HFF-Myc (cell line): Measurements from ENCODE around the gene IRX4.

Experiments used
- DNase-seq: peaks from one replicate; pipeline ENCODE4 v3.0.0-alpha.2; 2011; ENCODE audit warnings: low read depth; ENCODE audit errors: extremely low read depth
- H3K4me3 ChIP-seq: replicated peaks from 2 replicates; pipeline ENCODE4 v1.5.1; 2011; ENCODE audit warnings: low read depth, mild to moderate bottlenecking, control low read depth, low read length
- TF ChIP-seq, protein P1 (sequence below): IDR thresholded peaks from 2 replicates; pipeline ENCODE4 v1.5.1; 2012; ENCODE audit warnings: mild to moderate bottlenecking, low read depth, low read length, control low read depth; ENCODE audit errors: missing control alignments

IRX4 gene

DNA sequence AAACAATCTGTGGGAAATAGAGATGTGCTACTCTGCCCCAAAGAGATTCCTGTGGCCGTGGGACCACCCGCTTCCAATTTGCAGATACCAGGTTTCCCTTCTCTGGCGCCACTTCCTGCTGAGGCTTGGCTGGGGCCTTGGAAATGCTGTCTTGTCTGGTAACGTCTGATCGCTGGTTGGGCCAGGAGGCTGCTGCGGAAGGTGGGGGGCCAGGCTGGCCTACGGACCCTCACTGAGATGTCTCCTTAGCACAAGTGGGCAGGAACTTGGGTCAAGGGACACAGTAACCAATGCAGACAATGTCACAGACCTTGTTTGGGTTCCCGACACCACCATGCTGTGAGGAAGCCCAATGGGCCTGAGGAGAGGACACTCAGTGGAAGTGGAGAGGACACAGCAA is 31.7 kb upstream of the IRX4 start:
- TF ChIP-seq, protein P1, sequence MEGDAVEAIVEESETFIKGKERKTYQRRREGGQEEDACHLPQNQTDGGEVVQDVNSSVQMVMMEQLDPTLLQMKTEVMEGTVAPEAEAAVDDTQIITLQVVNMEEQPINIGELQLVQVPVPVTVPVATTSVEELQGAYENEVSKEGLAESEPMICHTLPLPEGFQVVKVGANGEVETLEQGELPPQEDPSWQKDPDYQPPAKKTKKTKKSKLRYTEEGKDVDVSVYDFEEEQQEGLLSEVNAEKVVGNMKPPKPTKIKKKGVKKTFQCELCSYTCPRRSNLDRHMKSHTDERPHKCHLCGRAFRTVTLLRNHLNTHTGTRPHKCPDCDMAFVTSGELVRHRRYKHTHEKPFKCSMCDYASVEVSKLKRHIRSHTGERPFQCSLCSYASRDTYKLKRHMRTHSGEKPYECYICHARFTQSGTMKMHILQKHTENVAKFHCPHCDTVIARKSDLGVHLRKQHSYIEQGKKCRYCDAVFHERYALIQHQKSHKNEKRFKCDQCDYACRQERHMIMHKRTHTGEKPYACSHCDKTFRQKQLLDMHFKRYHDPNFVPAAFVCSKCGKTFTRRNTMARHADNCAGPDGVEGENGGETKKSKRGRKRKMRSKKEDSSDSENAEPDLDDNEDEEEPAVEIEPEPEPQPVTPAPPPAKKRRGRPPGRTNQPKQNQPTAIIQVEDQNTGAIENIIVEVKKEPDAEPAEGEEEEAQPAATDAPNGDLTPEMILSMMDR: no peak
- no peak overlapping the region for H3K4me3 ChIP-seq

DNA sequence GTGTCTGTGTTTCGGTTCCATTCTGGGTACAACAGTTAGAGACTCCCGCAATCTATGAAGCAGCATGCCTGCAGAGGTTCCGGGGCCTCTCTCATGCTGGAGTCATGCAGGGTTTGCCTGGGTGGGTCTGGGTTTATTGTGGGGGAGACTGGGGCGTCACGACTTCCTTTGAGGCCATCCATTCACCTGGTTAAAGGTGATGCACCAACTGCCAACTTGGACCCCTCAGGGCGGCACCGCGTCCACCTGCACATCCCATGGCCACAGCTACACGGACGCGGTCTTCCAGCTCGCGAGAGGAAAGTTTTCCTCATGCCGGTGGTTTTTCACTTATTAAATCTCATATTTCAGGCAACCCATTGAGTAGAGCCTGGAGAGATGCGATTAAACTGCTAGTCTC is 30.9 kb upstream of the IRX4 start:
- no peak overlapping the region for H3K4me3 ChIP-seq
- DNase-seq: no peak
- TF ChIP-seq, protein P1: no peak

More for the DNA sequence above, 31.7 kb upstream of the IRX4 start:
- DNase-seq: no peak

DNA sequence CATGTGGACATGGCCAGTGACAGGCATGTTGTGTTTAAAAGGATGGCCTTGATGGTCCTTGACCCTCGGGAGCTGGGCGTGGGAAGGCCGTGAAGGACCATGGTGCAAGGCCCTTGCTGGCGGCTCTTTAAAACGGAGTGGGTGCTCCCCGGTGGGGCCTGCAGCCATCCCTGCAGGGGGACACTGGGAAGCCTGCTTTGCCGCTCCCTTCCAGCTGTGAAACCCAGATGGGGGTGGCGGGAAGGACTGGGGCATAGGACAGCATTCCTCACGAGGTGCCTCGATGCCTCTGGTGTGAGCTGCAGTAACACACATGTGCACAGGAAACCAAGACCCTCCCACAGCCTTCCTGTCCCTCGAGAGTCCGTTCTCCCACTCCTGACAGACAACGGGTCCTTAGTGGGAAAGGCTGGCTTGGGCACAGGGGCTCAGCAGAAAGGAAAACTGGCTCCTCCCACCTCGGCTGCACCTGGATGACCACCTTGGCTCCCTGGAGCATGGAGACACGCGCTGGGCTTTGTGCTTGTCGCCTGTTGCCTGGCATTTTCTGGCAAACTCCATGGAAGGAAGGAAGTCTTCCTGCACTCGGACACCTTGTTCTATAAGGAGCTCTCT is 30.3 kb upstream of the IRX4 start:
- DNase-seq: no peak
- TF ChIP-seq, protein P1: no peak
- H3K4me3 ChIP-seq: no peak overlapping the region

DNA sequence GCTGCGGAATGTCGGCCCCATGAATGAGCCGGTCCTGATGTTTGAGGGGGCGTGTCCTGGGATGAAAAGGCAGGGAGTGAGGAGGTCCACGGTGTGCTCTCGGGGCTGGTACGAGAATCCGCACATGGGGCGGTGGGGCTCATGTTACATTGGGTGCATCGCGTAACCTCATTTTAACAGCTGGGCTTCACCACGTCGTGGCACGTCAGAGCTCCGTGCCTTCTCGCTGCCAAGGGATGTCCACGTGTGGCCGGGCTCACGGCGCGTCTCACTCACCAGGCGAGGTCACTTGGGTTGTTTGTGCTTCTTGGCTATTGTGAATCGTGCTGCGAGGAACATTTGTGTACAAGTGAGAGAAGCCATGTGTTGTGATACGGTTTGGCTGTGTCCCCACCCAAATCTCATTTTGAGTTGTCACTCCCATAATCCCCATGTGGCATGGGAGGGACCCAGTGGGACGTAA is 29.1 kb upstream of the IRX4 start:
- DNase-seq: no peak
- TF ChIP-seq, protein P1: no peak
- H3K4me3 ChIP-seq: no peak overlapping the region

DNA sequence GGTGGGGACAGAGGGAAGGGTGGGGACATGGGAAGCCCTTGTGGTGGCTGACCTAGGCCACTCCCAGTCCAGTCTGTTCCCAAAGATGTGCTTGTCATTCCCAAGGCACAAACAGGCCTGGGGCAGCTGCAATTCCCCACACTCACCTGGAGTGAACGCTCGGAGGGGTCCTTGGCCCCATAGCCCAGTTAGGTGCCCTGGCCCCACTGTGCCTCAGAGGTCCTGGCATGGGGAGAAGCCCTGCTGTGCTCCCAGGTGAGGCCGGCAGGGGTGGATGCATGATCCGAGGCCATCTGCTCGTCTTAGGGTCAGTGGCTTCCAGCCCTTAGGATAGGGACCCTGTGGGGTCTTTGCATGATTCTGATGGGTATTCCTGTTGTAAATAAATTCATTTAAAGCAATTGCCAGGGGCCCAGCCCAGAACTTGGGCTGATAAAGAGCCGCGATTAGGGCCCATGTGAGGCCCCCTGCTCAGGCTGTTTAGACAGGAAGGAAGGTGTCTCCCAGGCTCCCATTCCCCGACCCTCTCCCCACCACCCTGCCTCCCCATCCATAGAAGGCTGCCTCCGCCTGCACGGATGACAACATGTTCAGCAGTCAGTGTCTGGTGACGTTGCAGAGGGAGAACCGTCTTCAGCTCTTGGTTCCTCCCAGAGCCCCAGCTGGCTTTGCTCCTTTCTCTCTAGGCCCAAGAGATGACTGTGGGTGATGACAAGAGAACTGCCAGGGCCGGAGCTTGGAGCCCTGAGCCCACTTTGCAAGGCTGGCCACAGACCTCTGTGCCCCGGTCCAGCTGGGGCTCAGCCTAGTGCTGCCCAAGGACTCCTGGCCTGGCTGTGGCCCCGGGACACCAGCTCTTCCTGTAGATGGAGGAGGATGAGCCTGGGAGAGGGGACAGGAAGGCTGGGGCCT is 28.4 kb upstream of the IRX4 start:
- TF ChIP-seq, protein P1: no peak
- DNase-seq: no peak
- no peak overlapping the region for H3K4me3 ChIP-seq

DNA sequence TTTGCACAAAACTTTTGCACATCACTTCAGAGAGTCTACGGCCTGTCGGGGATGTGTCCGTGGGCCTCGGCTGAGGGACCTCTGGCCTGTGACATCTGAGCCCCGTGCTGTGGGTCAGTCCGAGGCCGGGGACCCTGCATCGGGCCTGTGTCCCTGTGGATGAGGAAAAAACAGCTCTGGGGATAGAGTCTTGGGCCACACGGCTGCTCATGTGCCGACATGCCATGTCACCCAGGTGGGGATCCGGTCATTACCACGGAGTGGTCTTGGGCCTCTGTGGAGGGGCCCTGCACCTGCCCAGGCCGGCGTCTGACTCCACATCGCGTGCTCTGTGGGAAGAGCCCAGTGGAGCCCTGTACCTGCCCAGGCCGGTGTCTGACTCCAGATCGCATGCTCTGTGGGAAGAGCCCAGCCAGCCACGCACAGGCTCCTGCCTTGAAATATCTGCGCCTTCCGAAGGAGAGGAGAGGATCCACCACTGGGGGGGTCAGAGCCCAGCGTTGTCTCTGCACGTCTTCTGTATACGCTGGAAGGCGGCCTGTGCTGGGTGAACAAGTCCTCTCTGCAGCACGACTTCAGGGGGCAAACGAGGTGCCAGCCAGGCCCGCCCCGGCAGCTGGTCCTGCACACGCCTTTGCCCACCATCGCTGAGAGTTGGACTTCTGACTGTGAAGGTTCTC is 27.5 kb upstream of the IRX4 start:
- no peak overlapping the region for H3K4me3 ChIP-seq
- no peak for DNase-seq
- TF ChIP-seq, protein P1: no peak
